Epithelial cell of proximal tubule (primary cell): Measurements from ENCODE around the gene IZUMO1. TPM values are rescaled to one million over a fixed set of nuclear protein-coding genes. Genes with fewer than 3 reads are reported as not detected.
"Not testable (repeated sequence)": the region's sequence is repeated elsewhere in the genome, so short reads cannot be mapped to it uniquely, and the experiment has no call there.

Experiments used
- DNase-seq: peaks from one replicate; pipeline ENCODE4 v3.0.0-alpha.2; 2011; ENCODE audit warnings: low read depth
- H3K4me3 ChIP-seq: 2 replicates; pipeline ENCODE4 v1.5.1; 2011; ENCODE audit warnings: low read depth, mild to moderate bottlenecking, low read length
- total RNA-seq: library from RNA; depleted of rRNA; stranded (reverse); fragments of >200 nt; gene quantifications from 2 replicates; pipeline ENCODE4 v1.2.3, GENCODE V29; 2015
- TF ChIP-seq, protein P1 (sequence below): conservative IDR thresholded peaks from 2 replicates; pipeline ENCODE4 v1.5.1; 2012; ENCODE audit warnings: low read depth, mild to moderate bottlenecking, low read length

Gene IZUMO1
- total RNA-seq: not detected in 2 replicates

- TF ChIP-seq, protein P1, sequence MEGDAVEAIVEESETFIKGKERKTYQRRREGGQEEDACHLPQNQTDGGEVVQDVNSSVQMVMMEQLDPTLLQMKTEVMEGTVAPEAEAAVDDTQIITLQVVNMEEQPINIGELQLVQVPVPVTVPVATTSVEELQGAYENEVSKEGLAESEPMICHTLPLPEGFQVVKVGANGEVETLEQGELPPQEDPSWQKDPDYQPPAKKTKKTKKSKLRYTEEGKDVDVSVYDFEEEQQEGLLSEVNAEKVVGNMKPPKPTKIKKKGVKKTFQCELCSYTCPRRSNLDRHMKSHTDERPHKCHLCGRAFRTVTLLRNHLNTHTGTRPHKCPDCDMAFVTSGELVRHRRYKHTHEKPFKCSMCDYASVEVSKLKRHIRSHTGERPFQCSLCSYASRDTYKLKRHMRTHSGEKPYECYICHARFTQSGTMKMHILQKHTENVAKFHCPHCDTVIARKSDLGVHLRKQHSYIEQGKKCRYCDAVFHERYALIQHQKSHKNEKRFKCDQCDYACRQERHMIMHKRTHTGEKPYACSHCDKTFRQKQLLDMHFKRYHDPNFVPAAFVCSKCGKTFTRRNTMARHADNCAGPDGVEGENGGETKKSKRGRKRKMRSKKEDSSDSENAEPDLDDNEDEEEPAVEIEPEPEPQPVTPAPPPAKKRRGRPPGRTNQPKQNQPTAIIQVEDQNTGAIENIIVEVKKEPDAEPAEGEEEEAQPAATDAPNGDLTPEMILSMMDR: no peak
- peak; percentile 52 for DNase-seq
- H3K4me3 ChIP-seq: peak within 1 kb of the TSS; percentile 62
Measured at GRCh38 chr19:48746738-48747575, at the start of gene IZUMO1. TSS of gene IZUMO1 (minus strand) at chr19:48746909. CDS start at chr19:48745859, 1,050 bp downstream.

GRCh38 chr19:48795685-48796070 is 49.0 kb upstream of the IZUMO1 start:
- no peak overlapping the region for H3K4me3 ChIP-seq
- TF ChIP-seq, protein P1: no peak
- DNase-seq: no peak

DNA sequence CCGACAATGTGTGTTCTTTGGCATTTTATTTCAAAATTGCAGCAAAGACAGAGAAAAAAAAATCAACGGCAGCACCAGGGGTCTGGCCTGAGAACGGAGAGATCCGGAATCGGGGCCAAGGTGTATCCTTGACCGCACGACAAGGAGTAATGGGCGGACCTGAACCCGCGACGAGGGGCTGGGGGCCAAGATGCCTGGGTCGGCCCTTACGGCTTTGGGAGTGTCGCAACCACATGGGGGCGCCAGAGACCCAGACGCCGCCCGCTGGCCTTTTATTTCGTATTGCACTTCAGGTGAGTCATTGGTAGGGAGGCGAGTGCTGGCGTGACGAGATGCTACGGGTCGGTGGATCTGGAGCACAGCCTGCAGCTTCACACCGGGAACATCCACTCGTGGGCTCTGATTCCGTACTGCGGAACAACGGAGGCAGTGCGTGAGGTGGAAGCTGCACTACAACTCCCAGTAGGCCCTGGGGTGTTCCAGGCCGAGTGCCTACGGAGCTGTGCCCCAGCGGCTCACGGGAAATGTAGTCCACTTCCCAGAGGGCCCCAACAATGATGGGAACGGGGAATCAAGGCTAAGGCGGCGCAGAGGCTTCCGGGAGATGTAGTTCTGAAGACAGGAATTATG is 48.5 kb upstream of the IZUMO1 start:
- peak; percentile 66 for DNase-seq
- TF ChIP-seq, protein P1: peak; percentile 96

GRCh38 chr19:48794291-48794690 is 47.6 kb upstream of the IZUMO1 start:
- TF ChIP-seq, protein P1: no peak
- no peak for DNase-seq
- H3K4me3 ChIP-seq: no peak overlapping the region

More for the DNA sequence above, 48.5 kb upstream of the IZUMO1 start:
- H3K4me3 ChIP-seq: peak overlapping the region; percentile 49

GRCh38 chr19:48793271-48793670 is 46.6 kb upstream of the IZUMO1 start:
- DNase-seq: no peak
- TF ChIP-seq, protein P1: no peak
- no peak overlapping the region for H3K4me3 ChIP-seq

GRCh38 chr19:48787331-48787730 is 40.6 kb upstream of the IZUMO1 start:
- H3K4me3 ChIP-seq, DNase-seq: not testable (repeated sequence)

GRCh38 chr19:48786422-48786821 is 39.7 kb upstream of the IZUMO1 start:
- not testable (repeated sequence) for H3K4me3 ChIP-seq, DNase-seq

DNA sequence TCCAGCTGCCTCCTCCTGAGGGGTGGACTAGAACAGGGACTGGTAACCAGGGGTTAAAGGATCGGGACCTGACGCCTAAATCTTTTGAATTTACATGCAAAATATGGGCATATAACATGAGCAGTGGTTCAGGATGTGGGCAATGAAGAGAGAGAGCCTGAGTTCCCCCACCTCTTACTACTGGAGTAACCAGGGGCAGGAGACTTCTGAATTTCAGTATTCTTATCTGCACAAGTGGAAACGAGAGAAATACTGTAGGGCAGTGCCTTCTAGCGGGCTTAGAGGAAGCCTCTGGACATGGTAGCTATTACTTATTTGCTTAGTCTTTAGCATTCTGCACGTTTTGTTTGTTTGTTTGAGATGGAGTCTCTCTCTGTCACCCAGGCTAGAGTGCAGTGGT is 37.8 kb upstream of the IZUMO1 start:
- DNase-seq: no peak
- no peak overlapping the region for H3K4me3 ChIP-seq
- TF ChIP-seq, protein P1: peak; percentile 27
